ENCODE measurements around the gene CD247. TPM values are rescaled to one million over a fixed set of nuclear protein-coding genes. Genes with fewer than 3 reads are reported as not detected.

Gene CD247
- total and polyA plus RNA-seq, 2 of the 13 experiments (the other 11 are each of a cell fraction or from before 2014, with no cell fraction given), result 0.20 TPM; not detected in 1

- Histone ChIP-seq H3K79me2 (ENCODE audit: insufficient read depth, low read length) (no peaks in the 10 kb centered on the region), H3K27me3 (ENCODE audit: control insufficient read depth in 1 of 2, insufficient read depth in 2 of 2, low read length in 2 of 2) (peaks cover 6 to 53% of the 10 kb centered on the region in 2 experiments; a peak in 3 of 5 replicates), H2AFZ (ENCODE audit: low read length) (no peak overlapping the region), H3K4me2 (ENCODE audit: low read depth, low read length) (no peak overlapping the region), H3K36me3 (replicated peaks in 1 of 2; ENCODE audit: control insufficient read depth in 1 of 2, insufficient read depth in 2 of 2, low read length in 2 of 2) (no peaks in the 10 kb centered on the region), H3K9me3 (ENCODE audit: low read length) (no peaks in the 10 kb centered on the region), H4K20me1 (ENCODE audit: insufficient read depth, low read length) (no peaks in the 10 kb centered on the region), H3K4me1 (ENCODE audit: insufficient read depth, low read length) (no peaks in the 10 kb centered on the region), H3K4me3 (replicated peaks in 1 of 3; ENCODE audit: insufficient read depth in 1 of 3, low read depth in 2 of 3, low read length in 3 of 3) (no peak overlapping the region), H3K9ac (ENCODE audit: insufficient read depth, low read depth, low read length) (no peak overlapping the region), H3K27ac (ENCODE audit: extremely low read length, insufficient read depth, low read length) (no peak overlapping the region)
- 25% methylated on average over 4 of the region's 4 CpGs for WGBS (ENCODE audit: low lambda C conversion rate)
- ATAC-seq (no peak), DNase-seq (ENCODE audit: low spot score) (no peak), FAIRE-seq (no peak)
- CTCF ChIA-PET (ENCODE audit: low intra/inter-chr PET ratio, low total read pairs), result no interaction called here
- POLR2A ChIA-PET, result no interaction called here
- in situ Hi-C loops (cut with HindIII; ENCODE audit: extremely low pct_ligation_motif_present, low pct_unique_long_range_greater_than_20kb), result no loop called here
- intact Hi-C loops (cut with micrococcal nuclease; ENCODE audit: unreplicated experiment), result no loop called here
- no TSS peak for BruUV-seq (replicated peaks)
- TF ChIP-seq ZNF672 (CRISPR knock-in tag; IDR thresholded peaks at IDR 0.05), result no peak
- TF ChIP-seq ZNF276 (CRISPR knock-in tag; IDR thresholded peaks at IDR 0.05; ENCODE audit: low read depth), result no peak
- no peak for TF ChIP-seq MXD1 (CRISPR knock-in tag; IDR thresholded peaks at IDR 0.05)
- TF ChIP-seq ZMAT5 (CRISPR knock-in tag; IDR thresholded peaks at IDR 0.05; ENCODE audit: borderline replicate concordance, low read depth), result no peak
- TF ChIP-seq E2F5 (CRISPR knock-in tag; conservative IDR thresholded peaks at IDR 0.05), result no peak
- TF ChIP-seq SP4 (CRISPR knock-in tag; IDR thresholded peaks at IDR 0.05), result no peak
- TF ChIP-seq ZNF484 (CRISPR knock-in tag; IDR thresholded peaks at IDR 0.05; ENCODE audit: borderline replicate concordance, low read depth), result no peak
- TF ChIP-seq ZNF335 (CRISPR knock-in tag; IDR thresholded peaks at IDR 0.05), result no peak
- TF ChIP-seq ZNF136 (CRISPR knock-in tag; IDR thresholded peaks at IDR 0.05; ENCODE audit: low read depth), result no peak
- TF ChIP-seq HNRNPH1 (optimal IDR thresholded peaks at IDR 0.05; ENCODE audit: low read depth, low read length), result no peak
- no peak for TF ChIP-seq FOXP4 (CRISPR knock-in tag; IDR thresholded peaks at IDR 0.05)
- no peak for TF ChIP-seq BRD4 (CRISPR knock-in tag; IDR thresholded peaks at IDR 0.05)
- no peak for TF ChIP-seq ZNF354B (CRISPR knock-in tag; IDR thresholded peaks at IDR 0.05)
- TF ChIP-seq ZNF292 (CRISPR knock-in tag; IDR thresholded peaks at IDR 0.05; ENCODE audit: borderline replicate concordance, low read depth), result no peak
- TF ChIP-seq NAIF1 (CRISPR knock-in tag; IDR thresholded peaks at IDR 0.05; ENCODE audit: borderline replicate concordance), result no peak
- no peak for TF ChIP-seq KDM6A (CRISPR knock-in tag; IDR thresholded peaks at IDR 0.05; ENCODE audit: low read depth)
Measured at GRCh38 chr1:167500283-167500860, 18.0 kb downstream of the CD247 start.
